IMR-90 (cell line): Measurements from ENCODE around the gene NPAS3. TPM values are rescaled to one million over a fixed set of nuclear protein-coding genes. Genes with fewer than 3 reads are reported as not detected.
A peak's percentile ranks its signal among the peaks of the same experiment; 100 is the strongest.

Experiments used
- ATAC-seq: fragments of 200-7000 bp; cut with Tn5 transposase; 2 replicates; pipeline ENCODE4 v1.9.1; 2020; ENCODE audit warnings: low read depth, mild to moderate bottlenecking, moderate library complexity
- BruUV-seq: library from RNA; stranded (reverse); fragments of 400-500 nt; replicated peaks from 2 replicates; lab custom pipeline; 2021; lab: Mats Ljungman, UMichigan
- CTCF ChIA-PET: fragments of 300-600 bp; formaldehyde crosslinking; extraction: SDS; loops from one replicate; lab custom pipeline; 2021; ENCODE audit warnings: antibody characterized with exemption; lab: Yijun Ruan, JAX
- POLR2A ChIA-PET: fragments of 300-600 bp; sonication (Branson Sonifier 250); formaldehyde crosslinking; loops from one replicate; lab custom pipeline; 2022; ENCODE audit warnings: antibody characterized with exemption; ENCODE audit not compliant: unreplicated experiment; lab: Charles Lee
- DNase-seq: peaks from one replicate; pipeline ENCODE4 v3.0.0; 2013
- H2AFZ ChIP-seq: replicated peaks from 2 replicates; pipeline ENCODE3; 2013; ENCODE audit warnings: low read length, mild to moderate bottlenecking; ENCODE audit not compliant: poor library complexity
- H2AK5ac ChIP-seq: 2 replicates; pipeline ENCODE4 v1.6.1; 2013; ENCODE audit warnings: low read depth, low read length, inconsistent platforms
- H2AK9ac ChIP-seq: replicated peaks from 2 replicates; pipeline ENCODE3; 2013; ENCODE audit warnings: mild to moderate bottlenecking, low read depth, low read length, moderate library complexity; ENCODE audit not compliant: poor library complexity
- H2BK120ac ChIP-seq: 2 replicates; pipeline ENCODE4 v1.6.1; 2013; ENCODE audit warnings: low read depth, low read length, inconsistent platforms
- H2BK15ac ChIP-seq: 3 replicates; pipeline ENCODE4 v1.6.1; 2013; ENCODE audit warnings: low read depth, low read length, inconsistent platforms
- H2BK20ac ChIP-seq: 2 replicates; pipeline ENCODE4 v1.6.1; 2013; ENCODE audit warnings: low read depth, mild to moderate bottlenecking, inconsistent platforms, low read length, moderate library complexity
- H2BK5ac ChIP-seq: 2 replicates; pipeline ENCODE4 v1.6.1; 2013; ENCODE audit warnings: mild to moderate bottlenecking, low read depth, low read length, inconsistent platforms; ENCODE audit not compliant: poor library complexity, severe bottlenecking
- H3K14ac ChIP-seq: replicated peaks from 2 replicates; pipeline ENCODE4 v1.6.1; 2013; ENCODE audit warnings: low read depth, low read length, inconsistent platforms
- H3K18ac ChIP-seq: 2 replicates; pipeline ENCODE4 v1.6.1; 2013; ENCODE audit warnings: low read depth, low read length, control low read depth
- H3K23ac ChIP-seq: 2 replicates; pipeline ENCODE4 v1.6.1; 2013; ENCODE audit warnings: low read depth, low read length, inconsistent platforms
- H3K27ac ChIP-seq: 2 replicates; pipeline ENCODE4 v1.5.1; 2013; ENCODE audit warnings: mild to moderate bottlenecking, control low read depth, low read length; ENCODE audit not compliant: insufficient read depth
- H3K27me3 ChIP-seq: 2 replicates; pipeline ENCODE4 v1.6.1; 2013; ENCODE audit warnings: low read length; ENCODE audit not compliant: control insufficient read depth, insufficient read depth
- H3K36me3 ChIP-seq: 2 replicates; pipeline ENCODE4 v1.6.1; 2013; ENCODE audit warnings: low read length, mixed read lengths; ENCODE audit not compliant: control insufficient read depth, insufficient read depth
- H3K4ac ChIP-seq: 2 replicates; pipeline ENCODE4 v1.6.1; 2013; ENCODE audit warnings: low read depth, low read length, inconsistent platforms
- H3K4me1 ChIP-seq: 2 replicates; pipeline ENCODE4 v1.6.1; 2013; ENCODE audit warnings: low read length, mixed read lengths; ENCODE audit not compliant: control insufficient read depth, insufficient read depth
- H3K4me2 ChIP-seq: 2 replicates; pipeline ENCODE4 v1.6.1; 2013; ENCODE audit warnings: low read depth, mild to moderate bottlenecking, control low read depth, low read length, moderate library complexity
- H3K4me3 ChIP-seq: 2 replicates; pipeline ENCODE4 v1.5.1; 2013; ENCODE audit warnings: low read depth, mild to moderate bottlenecking, control low read depth, low read length, moderate library complexity; ENCODE audit not compliant: insufficient read depth
- H3K56ac ChIP-seq: 2 replicates; pipeline ENCODE4 v1.6.1; 2013; ENCODE audit warnings: low read length, inconsistent platforms; ENCODE audit not compliant: insufficient read depth; ENCODE audit errors: extremely low read depth
- H3K79me1 ChIP-seq, 2 experiments: 2 replicates each; pipeline ENCODE4 v1.6.1; 2013; ENCODE audit warnings: low read length in 2 of 2, inconsistent platforms in 1 of 2, low read depth in 1 of 2
- H3K9ac ChIP-seq: 2 replicates; pipeline ENCODE4 v1.6.1; 2013; ENCODE audit warnings: low read depth, low read length, control low read depth
- H3K9me1 ChIP-seq: 2 replicates; pipeline ENCODE4 v1.6.1; 2013; ENCODE audit warnings: low read length, inconsistent platforms; ENCODE audit not compliant: insufficient read depth
- H3K9me3 ChIP-seq: 2 replicates; pipeline ENCODE4 v1.6.1; 2013; ENCODE audit warnings: low read length; ENCODE audit not compliant: control insufficient read depth, insufficient read depth
- H4K20me1 ChIP-seq: 2 replicates; pipeline ENCODE4 v1.6.1; 2013; ENCODE audit warnings: low read length, inconsistent platforms; ENCODE audit not compliant: insufficient read depth
- H4K5ac ChIP-seq: 2 replicates; pipeline ENCODE4 v1.6.1; 2013; ENCODE audit warnings: mild to moderate bottlenecking, low read depth, low read length, control low read depth
- H4K8ac ChIP-seq, 2 experiments: 2 replicates each; pipeline ENCODE4 v1.6.1; 2013; ENCODE audit warnings: low read depth in 2 of 2, low read length in 2 of 2, control low read depth in 1 of 2, inconsistent platforms in 1 of 2
- H4K91ac ChIP-seq: 2 replicates; pipeline ENCODE4 v1.6.1; 2013; ENCODE audit warnings: low read depth, low read length, inconsistent platforms; ENCODE audit not compliant: insufficient read depth
- CEBPB ChIP-seq: IDR thresholded peaks from 2 replicates; pipeline ENCODE4 v1.6.1; 2012; ENCODE audit warnings: low read depth, low read length, improper control_type of control experiment
- FOS ChIP-seq: fragments of 150-350 bp; IDR thresholded peaks from 2 replicates; pipeline ENCODE4 v1.6.1; 2016; ENCODE audit warnings: low read depth, low read length
- NFE2L2 ChIP-seq: fragments of 150-350 bp; IDR thresholded peaks from 2 replicates; pipeline ENCODE4 v1.6.1; 2016; ENCODE audit warnings: low read depth, mild to moderate bottlenecking, low read length
- WGBS, 2 experiments: methylation state at CpG; one replicate each; pipeline versions ENCODE4 v1.1.5 to v1.1.7; 2013; ENCODE audit warnings: missing lambda C conversion rate in 2 of 2; ENCODE audit not compliant: insufficient read length in 1 of 2; ENCODE audit errors: extremely low coverage in 2 of 2; 5-methylcytosine and 5-hydroxymethylcytosine counted together
- dilution Hi-C: fragments of 300-500 bp; cut with HindIII; formaldehyde crosslinking; loops from one replicate; pipeline ENCODE4 v1.14.3; 2018; ENCODE audit warnings: low sequenced_read_pairs; ENCODE audit not compliant: unreplicated experiment
- in situ Hi-C: fragments of 300-500 bp; cut with MboI; formaldehyde crosslinking; loops from 3 replicates; pipeline ENCODE4 v1.14.3; 2019; ENCODE audit warnings: low sequenced_read_pairs, inconsistent platforms, mixed read lengths
- intact Hi-C: fragments of 100-400 bp; cut with micrococcal nuclease; formaldehyde crosslinking; loops from 2 replicates; pipeline ENCODE4 v1.10.0; 2022
- polyA plus RNA-seq, 3 experiments: library from polyadenylated mRNA; depleted of rRNA; stranded (reverse); fragments of >200 nt; gene quantifications; 2 replicates each; pipeline ENCODE4 v1.2.3, GENCODE V29; 2012; ENCODE audit warnings: low replicate concordance in 1 of 3
- total RNA-seq: library from RNA; depleted of rRNA; stranded (reverse); fragments of >200 nt; gene quantifications from 2 replicates; pipeline ENCODE4 v1.2.3, GENCODE V29; 2012
- TF ChIP-seq, protein P1 (sequence below): conservative IDR thresholded peaks from 2 replicates; pipeline ENCODE4 v1.5.1; 2012; ENCODE audit warnings: mild to moderate bottlenecking, low read depth, low read length, improper control_type of control experiment

Gene NPAS3
- total and polyA plus RNA-seq, 2 of the 4 experiments (the other 2 are of a cell fraction) = not detected

DNA sequence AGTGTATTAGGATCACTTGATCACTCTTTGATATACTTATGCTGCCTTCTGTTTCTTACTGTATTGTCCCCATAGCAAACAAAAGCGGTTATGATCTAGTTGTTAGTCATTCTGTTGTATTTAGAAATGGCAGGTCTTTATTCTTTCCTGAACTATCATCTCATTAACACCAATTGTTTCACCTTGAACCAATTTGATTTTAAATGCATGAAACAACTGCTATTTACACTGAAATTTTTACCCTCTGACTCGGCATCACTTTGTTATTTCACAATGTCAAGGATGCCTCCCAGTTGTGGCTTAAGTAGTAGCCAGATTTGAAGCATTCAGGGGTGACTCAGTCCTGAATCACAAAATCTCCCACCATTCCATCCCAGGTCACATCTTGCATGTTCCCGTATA, 708.7 kb downstream of the NPAS3 start:
- Histone ChIP-seq H3K4me3 (no peak overlapping the region), H3K4me1 (no peaks in the 10 kb centered on the region), H2AK9ac (no peak overlapping the region), H3K23ac (no peak overlapping the region), H3K9ac (no peak overlapping the region), H2BK5ac (no peak overlapping the region), H2BK15ac (no peak overlapping the region), H2AK5ac (no peak overlapping the region), H3K56ac (no peak overlapping the region), H2BK20ac (no peak overlapping the region), H4K91ac (no peak overlapping the region), H4K20me1 (no peaks in the 10 kb centered on the region), H4K5ac (no peak overlapping the region), H3K14ac (no peak overlapping the region), H3K27me3 (no peaks in the 10 kb centered on the region; the same call in 1 of the 2 replicates), H3K4ac (no peak overlapping the region), H4K8ac (no peak overlapping the region), H3K4me2 (no peak overlapping the region), H3K9me3 (no peaks in the 10 kb centered on the region), H3K36me3 (no peaks in the 10 kb centered on the region), H3K27ac (no peak overlapping the region), H3K79me1 (no peaks in the 10 kb centered on the region), H2BK120ac (no peak overlapping the region), H2AFZ (no peak overlapping the region), H3K18ac (no peak overlapping the region), H3K9me1 (no peaks in the 10 kb centered on the region)
- ChIA-PET CTCF (no interaction called here), POLR2A (no interaction called here)
- peak; percentile 91 for DNase-seq
- WGBS, 2 experiments = no CpG with 5 or more reads among the region's 3 CpGs
- BruUV-seq = no TSS peak
- dilution Hi-C loops = no loop called here
- intact Hi-C loops = no loop called here
- peak; percentile 83 for ATAC-seq
- TF ChIP-seq FOS (peak; percentile 58), CEBPB (peak; percentile 87), NFE2L2 (no peak)
- TF ChIP-seq, protein P1, sequence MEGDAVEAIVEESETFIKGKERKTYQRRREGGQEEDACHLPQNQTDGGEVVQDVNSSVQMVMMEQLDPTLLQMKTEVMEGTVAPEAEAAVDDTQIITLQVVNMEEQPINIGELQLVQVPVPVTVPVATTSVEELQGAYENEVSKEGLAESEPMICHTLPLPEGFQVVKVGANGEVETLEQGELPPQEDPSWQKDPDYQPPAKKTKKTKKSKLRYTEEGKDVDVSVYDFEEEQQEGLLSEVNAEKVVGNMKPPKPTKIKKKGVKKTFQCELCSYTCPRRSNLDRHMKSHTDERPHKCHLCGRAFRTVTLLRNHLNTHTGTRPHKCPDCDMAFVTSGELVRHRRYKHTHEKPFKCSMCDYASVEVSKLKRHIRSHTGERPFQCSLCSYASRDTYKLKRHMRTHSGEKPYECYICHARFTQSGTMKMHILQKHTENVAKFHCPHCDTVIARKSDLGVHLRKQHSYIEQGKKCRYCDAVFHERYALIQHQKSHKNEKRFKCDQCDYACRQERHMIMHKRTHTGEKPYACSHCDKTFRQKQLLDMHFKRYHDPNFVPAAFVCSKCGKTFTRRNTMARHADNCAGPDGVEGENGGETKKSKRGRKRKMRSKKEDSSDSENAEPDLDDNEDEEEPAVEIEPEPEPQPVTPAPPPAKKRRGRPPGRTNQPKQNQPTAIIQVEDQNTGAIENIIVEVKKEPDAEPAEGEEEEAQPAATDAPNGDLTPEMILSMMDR = no peak
- in situ Hi-C loops = no loop called here
